SH-SY5Y (cell line): ENCODE measurements around the gene INTS6.

Experiments
- GATA2 ChIP-seq: IDR thresholded peaks from 2 replicates; pipeline ENCODE4 v1.6.1; 2011; ENCODE audit warnings: mild to moderate bottlenecking, low read depth, low read length
- GATA3 ChIP-seq: IDR thresholded peaks from 2 replicates; pipeline ENCODE4 v1.6.1; 2011; ENCODE audit warnings: low read depth, mild to moderate bottlenecking, low read length, moderate library complexity

Gene INTS6

GRCh38 chr13:51477149-51477548 is 24.3 kb upstream of the INTS6 start:
- TF ChIP-seq GATA3 (no peak), GATA2 (no peak)

- TF ChIP-seq GATA3 (no peak), GATA2 (no peak)
Observed at GRCh38 chr13:51475727-51476501, 23.1 kb upstream of the INTS6 start.

GRCh38 chr13:51469790-51470189 is 17.0 kb upstream of the INTS6 start:
- TF ChIP-seq GATA3 (no peak), GATA2 (no peak)

GRCh38 chr13:51467730-51468129 is 14.9 kb upstream of the INTS6 start:
- no peak for TF ChIP-seq GATA2

GRCh38 chr13:51465124-51465523 is 12.3 kb upstream of the INTS6 start:
- TF ChIP-seq GATA2 (no peak), GATA3 (no peak)

GRCh38 chr13:51457086-51457815 is 4.4 kb upstream of the INTS6 start:
- TF ChIP-seq GATA2, result no peak
- no peak for TF ChIP-seq GATA3

GRCh38 chr13:51456510-51456909 is 3.7 kb upstream of the INTS6 start:
- TF ChIP-seq GATA2, result no peak
- no peak for TF ChIP-seq GATA3

- TF ChIP-seq GATA3 (no peak), GATA2 (no peak)
Observed at GRCh38 chr13:51455532-51455931, 2.7 kb upstream of the INTS6 start.

GRCh38 chr13:51453959-51454703 is 1.3 kb upstream of the INTS6 start:
- TF ChIP-seq GATA2, result no peak

GRCh38 chr13:51453207-51453958 is 547 bp upstream of the INTS6 start:
- no peak for TF ChIP-seq GATA3
- TF ChIP-seq GATA2, result peak; percentile 11; the same call in 1 of the 2 replicates

- TF ChIP-seq GATA2, result no peak
Observed at GRCh38 chr13:51451467-51452360, 1.1 kb downstream of the INTS6 start.

GRCh38 chr13:51451134-51451466 is 1.7 kb downstream of the INTS6 start:
- no peak for TF ChIP-seq GATA3
- TF ChIP-seq GATA2, result no peak

GRCh38 chr13:51449018-51449417 is 3.8 kb downstream of the INTS6 start:
- no peak for TF ChIP-seq GATA2
- TF ChIP-seq GATA3, result no peak
